Mucosa of rectum (tissue), 2 donors: ENCODE measurements around the gene L3HYPDH.
A peak's percentile ranks its signal among the peaks of the same experiment; 100 is the strongest.

Experiments
- H3K27ac ChIP-seq, 2 donors: one replicate each; pipeline ENCODE4 v1.7.0; 2013; ENCODE audit warnings: inconsistent platforms in 2 of 2, low read depth in 2 of 2, low read length in 2 of 2
- H3K27me3 ChIP-seq, 2 donors: one replicate each; pipeline ENCODE4 v1.7.0; 2013; ENCODE audit warnings: low read length in 2 of 2; ENCODE audit not compliant: control insufficient read depth in 2 of 2, insufficient read depth in 2 of 2
- H3K36me3 ChIP-seq, 2 donors: one replicate each; pipeline ENCODE4 v1.7.0; 2013; ENCODE audit warnings: low read length in 2 of 2; ENCODE audit not compliant: control insufficient read depth in 2 of 2, insufficient read depth in 2 of 2
- H3K4me1 ChIP-seq, 2 donors: one replicate each; pipeline ENCODE4 v1.7.0; 2013; ENCODE audit warnings: low read length in 2 of 2, mild to moderate bottlenecking in 1 of 2; ENCODE audit not compliant: control insufficient read depth in 2 of 2, insufficient read depth in 2 of 2
- H3K4me3 ChIP-seq, 2 donors: one replicate each; pipeline ENCODE4 v1.7.0; 2013; ENCODE audit warnings: low read length in 2 of 2
- H3K9ac ChIP-seq, 2 donors: one replicate each; pipeline ENCODE4 v1.7.0; 2013; ENCODE audit warnings: low read length in 2 of 2, low read depth in 1 of 2, mild to moderate bottlenecking in 1 of 2
- H3K9me3 ChIP-seq, 2 donors: one replicate each; pipeline ENCODE4 v1.7.0; 2013; ENCODE audit warnings: low read length in 2 of 2; ENCODE audit not compliant: control insufficient read depth in 2 of 2
- donor health status: healthy.
- donor health status: Normal muscosa, but diverticular disease.

L3HYPDH gene

GRCh38 chr14:59481407-59481806 lies 2.8 kb downstream of the L3HYPDH start:
- Histone ChIP-seq H3K9me3 (no peaks in the 10 kb centered on the region), H3K36me3 (peaks cover 3 to 7% of the 10 kb centered on the region in 2 donors), H3K4me1 (peaks cover 24 to 25% of the 10 kb centered on the region in 2 donors), H3K27me3 (no peaks in the 10 kb centered on the region), H3K27ac (no peak overlapping the region), H3K4me3 (no peak overlapping the region), H3K9ac (no peak overlapping the region)

GRCh38 chr14:59480166-59480565 lies 4.0 kb downstream of the L3HYPDH start:
- Histone ChIP-seq H3K4me1 (peaks cover 16 to 19% of the 10 kb centered on the region in 2 donors), H3K36me3 (peaks cover 10 to 12% of the 10 kb centered on the region in 2 donors), H3K9me3 (no peaks in the 10 kb centered on the region), H3K4me3 (no peak overlapping the region), H3K9ac (no peak overlapping the region), H3K27ac (no peak overlapping the region), H3K27me3 (no peaks in the 10 kb centered on the region)

GRCh38 chr14:59478540-59478939 lies 5.7 kb downstream of the L3HYPDH start:
- H3K4me1 ChIP-seq, result peaks cover 16 to 17% of the 10 kb centered on the region in 2 donors
- H3K4me3 ChIP-seq, result no peak overlapping the region

GRCh38 chr14:59475709-59476108 lies 8.5 kb downstream of the L3HYPDH start:
- Histone ChIP-seq H3K27me3 (no peaks in the 10 kb centered on the region), H3K4me3 (no peak overlapping the region), H3K9me3 (no peaks in the 10 kb centered on the region), H3K27ac (no peak overlapping the region), H3K4me1 (peaks cover 0 to 3% of the 10 kb centered on the region in 2 donors), H3K36me3 (peaks cover 26 to 27% of the 10 kb centered on the region in 2 donors), H3K9ac (no peak overlapping the region)

More at GRCh38 chr14:59478540-59478939, 5.7 kb downstream of the L3HYPDH start:
- Histone ChIP-seq H3K27ac (no peak overlapping the region), H3K9me3 (no peaks in the 10 kb centered on the region), H3K36me3 (peaks cover 21 to 24% of the 10 kb centered on the region in 2 donors), H3K9ac (no peak overlapping the region), H3K27me3 (no peaks in the 10 kb centered on the region)

- H3K9me3 ChIP-seq, result no peaks in the 10 kb centered on the region
- H3K4me1 ChIP-seq, result no peaks in the 10 kb centered on the region
- no peak overlapping the region for H3K9ac ChIP-seq
- no peak overlapping the region for H3K27ac ChIP-seq
- H3K27me3 ChIP-seq, result no peaks in the 10 kb centered on the region
- no peak overlapping the region for H3K4me3 ChIP-seq
- H3K36me3 ChIP-seq, result peaks cover 26 to 27% of the 10 kb centered on the region in 2 donors
Observed at GRCh38 chr14:59474172-59474571, 10.0 kb downstream of the L3HYPDH start.

GRCh38 chr14:59465316-59466135 lies 18.7 kb downstream of the L3HYPDH start, which contains the start of gene GPR135:
Gene GPR135, minus strand, starts transcription at chr14:59465380. Its CDS starts 154 bp downstream, at chr14:59465226.
- peak within 1 kb of the TSS in 1 of 2 donors; percentile 53 for H3K9ac ChIP-seq

GRCh38 chr14:59464486-59465315 lies 19.5 kb downstream of the L3HYPDH start:
- H3K4me3 ChIP-seq, result peak overlapping the region; percentile 73 to 74
- peak overlapping the region in 1 of 2 donors; percentile 53 for H3K9ac ChIP-seq
- H3K27ac ChIP-seq, result peak overlapping the region; percentile 16 to 24
- peaks cover 6 to 8% of the 10 kb centered on the region in 2 donors for H3K4me1 ChIP-seq
- H3K36me3 ChIP-seq, result no peaks in the 10 kb centered on the region
- no peaks in the 10 kb centered on the region for H3K27me3 ChIP-seq
- H3K9me3 ChIP-seq, result no peaks in the 10 kb centered on the region

More at GRCh38 chr14:59465316-59466135, 18.7 kb downstream of the L3HYPDH start, which contains the start of gene GPR135:
- Histone ChIP-seq H3K27ac (peak within 1 kb of the TSS; percentile 16 to 24), H3K36me3 (no peaks in the 10 kb centered on the region), H3K27me3 (no peaks in the 10 kb centered on the region), H3K9me3 (no peaks in the 10 kb centered on the region), H3K4me3 (peak within 1 kb of the TSS; percentile 73 to 74), H3K4me1 (peaks cover 6 to 8% of the 10 kb centered on the region in 2 donors)

GRCh38 chr14:59463787-59464485 lies 20.3 kb downstream of the L3HYPDH start:
- H3K4me3 ChIP-seq, result peak overlapping the region; percentile 73 to 74
- no peaks in the 10 kb centered on the region for H3K27me3 ChIP-seq
- peak overlapping the region; percentile 16 to 24 for H3K27ac ChIP-seq
- H3K9me3 ChIP-seq, result no peaks in the 10 kb centered on the region
- no peaks in the 10 kb centered on the region for H3K36me3 ChIP-seq
- H3K9ac ChIP-seq, result peak overlapping the region in 1 of 2 donors; percentile 53
- peaks cover 6 to 8% of the 10 kb centered on the region in 2 donors for H3K4me1 ChIP-seq

- Histone ChIP-seq H3K4me1 (peaks cover 6 to 8% of the 10 kb centered on the region in 2 donors), H3K27me3 (no peaks in the 10 kb centered on the region), H3K9me3 (no peaks in the 10 kb centered on the region), H3K27ac (no peak overlapping the region), H3K9ac (no peak overlapping the region), H3K36me3 (no peaks in the 10 kb centered on the region), H3K4me3 (no peak overlapping the region)
Observed at GRCh38 chr14:59461891-59462290, 22.3 kb downstream of the L3HYPDH start.
